Measurements from ENCODE around the gene IRS2. TPM values are rescaled to one million over a fixed set of nuclear protein-coding genes. Genes with fewer than 3 reads are reported as not detected.

IRS2 gene
- total RNA-seq, result 8.0 and 10.1 TPM in 2 replicates

GRCh38 chr13:109786457-109787134 lies at the start of gene IRS2:
TSS of gene IRS2 (minus strand) at chr13:109786583. CDS start at chr13:109786053, 530 bp downstream.

All from smooth muscle cell of the umbilical artery (primary cell).